RWPE2 (cell line): ENCODE measurements around the gene RFX7.

Experiments used
- ATAC-seq: fragments of 200-7000 bp; cut with Tn5 transposase; 3 replicates; pipeline ENCODE4 v1.9.1; 2021; ENCODE audit warnings: low read depth
- DNase-seq: peaks from one replicate; pipeline ENCODE4 v3.0.0-alpha.2; 2020; ENCODE audit warnings: low spot score
- H3K27ac ChIP-seq: fragments of 450-650 bp; 2 replicates; pipeline ENCODE4 v1.5.1; 2017; ENCODE audit warnings: mild to moderate bottlenecking; ENCODE audit not compliant: poor library complexity, severe bottlenecking
- H3K27me3 ChIP-seq: fragments of 250-450 bp; sonication (Bioruptor Pico); 2 replicates; pipeline ENCODE4 v1.5.1; 2021; ENCODE audit warnings: mild to moderate bottlenecking, moderate library complexity; ENCODE audit not compliant: insufficient read depth, poor library complexity, severe bottlenecking
- H3K36me3 ChIP-seq: fragments of 250-450 bp; sonication (Bioruptor Pico); 2 replicates; pipeline ENCODE4 v1.5.1; 2020; ENCODE audit warnings: low read depth, mild to moderate bottlenecking, moderate library complexity
- H3K4me1 ChIP-seq: fragments of 250-450 bp; sonication (Bioruptor Pico); 2 replicates; pipeline ENCODE4 v1.5.1; 2021; ENCODE audit warnings: mild to moderate bottlenecking, moderate library complexity; ENCODE audit not compliant: insufficient read depth, poor library complexity, severe bottlenecking
- H3K4me3 ChIP-seq: fragments of 250-450 bp; sonication (Bioruptor Pico); 2 replicates; pipeline ENCODE4 v1.5.1; 2021; ENCODE audit warnings: mild to moderate bottlenecking, moderate library complexity; ENCODE audit not compliant: severe bottlenecking
- H3K9me3 ChIP-seq: fragments of 250-450 bp; sonication (Bioruptor Pico); 2 replicates; pipeline ENCODE4 v1.5.1; 2021; ENCODE audit warnings: mild to moderate bottlenecking, moderate library complexity; ENCODE audit not compliant: severe bottlenecking
- TF ChIP-seq, protein P1 (sequence below): fragments of 450-650 bp; IDR thresholded peaks from one replicate; pipeline ENCODE4 v1.5.1; 2017; ENCODE audit warnings: mild to moderate bottlenecking, moderate library complexity; ENCODE audit not compliant: poor library complexity, severe bottlenecking

RFX7 gene

DNA sequence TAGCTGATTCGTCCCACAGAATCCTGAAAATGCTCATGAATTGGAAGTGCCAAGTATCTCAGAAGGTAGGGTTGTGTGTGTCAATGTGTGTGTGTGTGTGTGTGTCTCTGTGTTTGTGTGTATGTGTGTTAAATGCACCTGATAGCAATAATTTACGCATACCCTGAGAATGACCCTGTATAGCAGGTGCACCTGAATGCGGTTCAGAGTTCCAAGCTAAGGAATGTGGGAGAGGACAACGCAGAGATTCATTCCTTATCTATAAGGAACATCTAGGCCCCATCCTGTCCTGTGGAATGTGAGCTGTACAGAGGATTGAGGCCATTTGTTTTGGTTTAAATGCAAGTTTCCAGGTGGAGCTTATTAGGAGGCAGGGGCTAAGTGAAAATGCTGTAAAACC lies 201.2 kb downstream of the RFX7 start:
- DNase-seq: no peak
- no peak overlapping the region for H3K4me3 ChIP-seq
- ATAC-seq: peak; percentile 26; the same call in 2 of the 3 replicates
- no peaks in the 10 kb centered on the region for H3K9me3 ChIP-seq
- TF ChIP-seq, protein P1, sequence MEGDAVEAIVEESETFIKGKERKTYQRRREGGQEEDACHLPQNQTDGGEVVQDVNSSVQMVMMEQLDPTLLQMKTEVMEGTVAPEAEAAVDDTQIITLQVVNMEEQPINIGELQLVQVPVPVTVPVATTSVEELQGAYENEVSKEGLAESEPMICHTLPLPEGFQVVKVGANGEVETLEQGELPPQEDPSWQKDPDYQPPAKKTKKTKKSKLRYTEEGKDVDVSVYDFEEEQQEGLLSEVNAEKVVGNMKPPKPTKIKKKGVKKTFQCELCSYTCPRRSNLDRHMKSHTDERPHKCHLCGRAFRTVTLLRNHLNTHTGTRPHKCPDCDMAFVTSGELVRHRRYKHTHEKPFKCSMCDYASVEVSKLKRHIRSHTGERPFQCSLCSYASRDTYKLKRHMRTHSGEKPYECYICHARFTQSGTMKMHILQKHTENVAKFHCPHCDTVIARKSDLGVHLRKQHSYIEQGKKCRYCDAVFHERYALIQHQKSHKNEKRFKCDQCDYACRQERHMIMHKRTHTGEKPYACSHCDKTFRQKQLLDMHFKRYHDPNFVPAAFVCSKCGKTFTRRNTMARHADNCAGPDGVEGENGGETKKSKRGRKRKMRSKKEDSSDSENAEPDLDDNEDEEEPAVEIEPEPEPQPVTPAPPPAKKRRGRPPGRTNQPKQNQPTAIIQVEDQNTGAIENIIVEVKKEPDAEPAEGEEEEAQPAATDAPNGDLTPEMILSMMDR: no peak
- H3K27me3 ChIP-seq: no peaks in the 10 kb centered on the region
- peak overlapping the region; percentile 91 for H3K27ac ChIP-seq
- H3K36me3 ChIP-seq: peaks cover 7% of the 10 kb centered on the region
- peaks cover 91% of the 10 kb centered on the region for H3K4me1 ChIP-seq

DNA sequence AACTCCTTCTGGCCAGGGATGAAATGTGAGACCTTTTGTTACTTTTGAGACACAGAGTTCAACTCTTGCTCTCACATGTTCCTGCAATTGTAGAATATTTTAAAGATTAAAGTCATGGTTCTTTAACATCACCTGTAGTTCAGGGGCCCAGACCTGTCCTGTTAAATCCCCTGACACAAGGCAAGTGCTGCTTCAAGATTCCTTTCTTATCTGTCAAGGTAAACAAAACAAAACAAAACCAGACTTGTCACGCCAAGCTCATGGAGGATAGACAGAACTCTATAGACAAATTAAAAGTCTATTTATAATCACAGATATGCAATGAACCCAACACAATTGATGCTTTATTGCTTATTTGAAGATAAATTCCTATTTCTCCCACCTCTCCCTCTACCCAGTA lies 201.6 kb downstream of the RFX7 start:
- no peak for DNase-seq

DNA sequence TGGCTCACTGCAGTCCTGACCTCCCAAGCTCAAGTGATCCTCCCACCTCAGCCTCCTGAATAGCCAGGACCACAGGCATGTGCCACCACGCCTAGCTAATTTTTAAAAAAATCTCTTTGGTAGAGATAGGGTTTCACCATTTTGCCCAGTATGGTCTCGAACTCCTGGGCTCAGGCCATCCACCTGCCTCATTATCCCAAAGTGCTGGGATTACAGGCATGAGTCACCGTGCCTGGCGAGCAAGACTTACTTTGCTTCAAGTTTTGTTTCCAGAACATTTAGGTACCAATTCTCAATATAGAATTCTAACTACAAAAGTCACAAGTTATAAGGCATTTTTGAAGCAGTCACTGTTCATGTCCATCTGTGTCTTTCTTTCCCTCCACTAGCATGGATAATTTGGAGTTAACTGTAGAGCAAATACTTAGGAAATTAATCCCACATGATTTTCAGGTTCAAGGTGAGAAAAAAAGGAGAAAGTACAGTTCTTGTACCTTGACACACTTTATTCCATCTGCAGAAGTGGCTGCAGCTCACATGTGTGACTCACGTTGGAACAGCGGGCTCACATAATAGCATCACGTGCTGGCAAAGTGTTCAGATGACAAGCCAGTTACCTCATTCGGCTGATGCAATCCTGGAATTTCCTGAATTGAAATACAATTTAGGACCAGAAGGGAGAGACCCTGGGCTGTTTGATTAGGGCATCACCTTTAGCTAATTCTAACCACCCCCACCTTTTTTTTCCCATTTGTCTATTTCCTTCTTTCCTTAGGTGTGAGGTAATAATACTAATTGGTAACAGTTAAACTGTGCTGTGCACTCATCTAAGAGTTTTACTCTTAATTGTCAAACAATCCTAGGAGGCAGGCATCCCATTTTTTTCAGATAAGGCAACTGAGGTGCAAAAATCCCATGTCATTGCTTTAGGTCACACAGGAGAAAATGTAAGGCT lies 203.3 kb downstream of the RFX7 start:
- DNase-seq (peak; percentile 95), ATAC-seq (peak; percentile 70)
- H3K27me3 ChIP-seq: no peaks in the 10 kb centered on the region
- H3K4me1 ChIP-seq: peaks cover 85% of the 10 kb centered on the region
- peaks cover 7% of the 10 kb centered on the region for H3K36me3 ChIP-seq
- H3K27ac ChIP-seq: peak overlapping the region; percentile 91
- TF ChIP-seq, protein P1: peak; percentile 14
- H3K4me3 ChIP-seq: no peak overlapping the region
- H3K9me3 ChIP-seq: no peaks in the 10 kb centered on the region

More for the DNA sequence above, 201.6 kb downstream of the RFX7 start:
- Histone ChIP-seq H3K27me3 (no peaks in the 10 kb centered on the region), H3K36me3 (peaks cover 7% of the 10 kb centered on the region), H3K4me3 (no peak overlapping the region), H3K27ac (peak overlapping the region; percentile 91), H3K9me3 (no peaks in the 10 kb centered on the region), H3K4me1 (peaks cover 91% of the 10 kb centered on the region)
- ATAC-seq: peak; percentile 63
- TF ChIP-seq, protein P1: no peak

DNA sequence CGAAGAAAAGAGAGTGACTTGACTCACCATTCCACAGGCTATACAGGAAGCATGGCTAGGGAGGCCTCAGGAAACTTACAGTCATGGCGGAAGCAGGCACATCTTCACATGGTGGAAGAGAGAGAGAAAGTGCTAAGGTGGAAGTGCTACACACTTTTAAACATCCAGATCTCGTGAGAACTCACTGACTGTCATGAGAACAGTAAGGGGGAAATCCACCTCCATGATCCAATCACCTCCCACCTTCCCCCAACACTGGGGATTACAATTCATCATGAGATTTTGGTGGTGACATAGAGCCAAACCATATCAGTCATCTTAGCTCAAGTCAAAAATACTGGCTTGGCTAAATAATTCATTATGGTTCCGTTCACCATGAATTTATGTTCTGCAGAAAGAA lies 205.0 kb downstream of the RFX7 start:
- peak overlapping the region; percentile 91 for H3K27ac ChIP-seq
- H3K9me3 ChIP-seq: no peaks in the 10 kb centered on the region
- no peak for ATAC-seq
- no peaks in the 10 kb centered on the region for H3K27me3 ChIP-seq
- TF ChIP-seq, protein P1: no peak
- H3K4me3 ChIP-seq: no peak overlapping the region
- no peak for DNase-seq
- H3K36me3 ChIP-seq: peaks cover 7% of the 10 kb centered on the region
- H3K4me1 ChIP-seq: peaks cover 69% of the 10 kb centered on the region

DNA sequence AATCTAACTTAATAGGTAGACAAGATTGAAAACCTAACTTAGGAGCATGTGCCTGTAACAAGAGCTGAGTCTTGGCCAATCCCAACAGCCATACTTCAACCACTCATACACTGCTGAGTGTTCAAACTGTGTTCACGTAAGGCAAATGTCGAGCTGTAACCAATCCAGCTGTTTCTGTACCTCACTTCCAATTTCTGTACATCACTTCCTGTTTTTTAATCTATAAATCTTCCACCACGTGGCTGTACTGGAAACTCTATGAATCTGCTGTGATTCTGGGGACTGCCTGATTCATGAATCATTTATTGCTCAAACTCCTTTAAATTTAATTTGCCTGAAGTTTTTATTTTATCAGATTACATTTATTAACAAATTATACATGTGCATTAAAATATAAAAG lies 205.7 kb downstream of the RFX7 start:
- ATAC-seq: peak; percentile 16; the same call in 2 of the 3 replicates
- no peak for DNase-seq
- Histone ChIP-seq H3K27me3 (no peaks in the 10 kb centered on the region), H3K9me3 (no peaks in the 10 kb centered on the region), H3K4me3 (no peak overlapping the region), H3K27ac (peak overlapping the region; percentile 91), H3K4me1 (peaks cover 62% of the 10 kb centered on the region), H3K36me3 (peaks cover 7% of the 10 kb centered on the region)
- TF ChIP-seq, protein P1: no peak
